WTC11 (cell line): ENCODE data around the gene ATOSB. TPM values are rescaled to one million over a fixed set of nuclear protein-coding genes. Genes with fewer than 3 reads are reported as not detected.

ENCODE experiments used
- ATAC-seq: fragments of 200-7000 bp; cut with Tn5 transposase; 2 replicates; pipeline ENCODE4 v1.10.0; 2021; ENCODE audit warnings: mild to moderate bottlenecking, moderate library complexity
- CTCF ChIA-PET: fragments of 300-600 bp; sonication (Branson Sonifier 250); formaldehyde crosslinking; loops from one replicate; lab custom pipeline; 2021; ENCODE audit warnings: antibody characterized with exemption; lab: Charles Lee
- POLR2A ChIA-PET: fragments of 350-600 bp; sonication (Branson Sonifier 250); formaldehyde crosslinking; loops from one replicate; lab custom pipeline; 2021; ENCODE audit warnings: antibody characterized with exemption; lab: Charles Lee
- DNase-seq: peaks from one replicate; pipeline ENCODE4 v3.0.0; 2021; ENCODE audit warnings: low spot score
- H3K27ac Mint-ChIP-seq: 2 replicates; pipeline ENCODE4 v1.8.0; 2021; ENCODE audit warnings: mixed read lengths
- H3K27me3 Mint-ChIP-seq: 2 replicates; pipeline ENCODE4 v1.8.0; 2021; ENCODE audit warnings: low read depth, mild to moderate bottlenecking, moderate library complexity, mixed read lengths
- H3K36me3 Mint-ChIP-seq: 2 replicates; pipeline ENCODE4 v1.8.0; 2021; ENCODE audit warnings: mixed read lengths
- H3K4me1 Mint-ChIP-seq: 2 replicates; pipeline ENCODE4 v1.8.0; 2022; ENCODE audit warnings: mixed read lengths
- H3K4me3 Mint-ChIP-seq: 2 replicates; pipeline ENCODE4 v1.8.0; 2021; ENCODE audit warnings: mild to moderate bottlenecking, moderate library complexity, mixed read lengths
- H3K9me3 Mint-ChIP-seq: 2 replicates; pipeline ENCODE4 v1.8.0; 2021; ENCODE audit warnings: mixed read lengths
- IRF2 ChIP-seq: sonication (generic); formaldehyde crosslinking; IDR thresholded peaks from 2 replicates; pipeline ENCODE4 v1.8.0; 2022; ENCODE audit warnings: low read depth, missing genetic modification reagents, borderline replicate concordance
- JUN ChIP-seq: sonication (generic); formaldehyde crosslinking; IDR thresholded peaks from 2 replicates; pipeline ENCODE4 v1.8.0; 2023; ENCODE audit warnings: mild to moderate bottlenecking, missing genetic modification reagents
- NFE2L1 ChIP-seq: sonication (generic); formaldehyde crosslinking; IDR thresholded peaks from 2 replicates; pipeline ENCODE4 v1.8.1; 2023; ENCODE audit warnings: missing genetic modification reagents
- NR1H2 ChIP-seq: sonication (generic); formaldehyde crosslinking; IDR thresholded peaks from 2 replicates; pipeline ENCODE4 v1.9.0; 2021; ENCODE audit warnings: mild to moderate bottlenecking, moderate library complexity, missing genetic modification reagents
- PRRX2 ChIP-seq: fragments of 250-450 bp; sonication (Bioruptor Pico); IDR thresholded peaks from 2 replicates; pipeline ENCODE4 v1.8.0; 2021; ENCODE audit warnings: mild to moderate bottlenecking
- RORB ChIP-seq: fragments of 250-450 bp; sonication (Bioruptor Pico); IDR thresholded peaks from 2 replicates; pipeline ENCODE4 v1.9.0; 2021; ENCODE audit warnings: mild to moderate bottlenecking
- SP1 ChIP-seq: sonication (generic); formaldehyde crosslinking; conservative IDR thresholded peaks from 2 replicates; pipeline ENCODE4 v1.8.1; 2022; ENCODE audit warnings: missing genetic modification reagents
- TEAD1 ChIP-seq: sonication (generic); formaldehyde crosslinking; IDR thresholded peaks from 2 replicates; pipeline ENCODE4 v1.8.0; 2022; ENCODE audit warnings: mild to moderate bottlenecking, missing genetic modification reagents
- TEAD4 ChIP-seq: sonication (generic); formaldehyde crosslinking; IDR thresholded peaks from 2 replicates; pipeline ENCODE4 v1.8.0; 2022; ENCODE audit warnings: mild to moderate bottlenecking, missing genetic modification reagents
- ZNF263 ChIP-seq: sonication (generic); formaldehyde crosslinking; IDR thresholded peaks from 2 replicates; pipeline ENCODE4 v1.8.1; 2022; ENCODE audit warnings: low read depth, mild to moderate bottlenecking, moderate library complexity, missing genetic modification reagents
- ZNF396 ChIP-seq: fragments of 250-450 bp; sonication (Bioruptor Pico); IDR thresholded peaks from 2 replicates; pipeline ENCODE4 v1.8.0; 2021; ENCODE audit warnings: mild to moderate bottlenecking, moderate library complexity, borderline replicate concordance
- total RNA-seq: library from RNA; stranded (reverse); gene quantifications from 3 replicates; pipeline ENCODE4 v1.2.3, GENCODE V29; 2021
- TF ChIP-seq, protein P1 (sequence below): fragments of 250-450 bp; sonication (Bioruptor Pico); IDR thresholded peaks from 2 replicates; pipeline ENCODE4 v1.9.0; 2021; ENCODE audit warnings: mild to moderate bottlenecking
- TF ChIP-seq, protein P2 (sequence below): sonication (generic); formaldehyde crosslinking; conservative IDR thresholded peaks from 2 replicates; pipeline ENCODE4 v1.8.1; 2023; ENCODE audit warnings: mild to moderate bottlenecking, low read depth, missing genetic modification reagents, moderate library complexity
- TF ChIP-seq, protein P3 (sequence below): fragments of 200-600 bp; IDR thresholded peaks from 2 replicates; pipeline ENCODE4 v1.8.0; 2022; ENCODE audit warnings: antibody characterized with exemption
- TF ChIP-seq, protein P4 (sequence below): fragments of 250-450 bp; sonication (Bioruptor Pico); IDR thresholded peaks from 2 replicates; pipeline ENCODE4 v2.1.2; 2022; ENCODE audit warnings: mild to moderate bottlenecking, moderate library complexity
- TF ChIP-seq, protein P5 (sequence below): sonication (generic); formaldehyde crosslinking; IDR thresholded peaks from 2 replicates; pipeline ENCODE4 v1.8.0; 2022; ENCODE audit warnings: mild to moderate bottlenecking, missing genetic modification reagents
- TF ChIP-seq, protein P6 (sequence below): fragments of 250-450 bp; sonication (Bioruptor Pico); IDR thresholded peaks from 2 replicates; pipeline ENCODE4 v1.9.0; 2021; ENCODE audit warnings: mild to moderate bottlenecking
- TF ChIP-seq, protein P7 (sequence below): sonication (generic); formaldehyde crosslinking; IDR thresholded peaks from 2 replicates; pipeline ENCODE4 v1.8.1; 2023; ENCODE audit warnings: mild to moderate bottlenecking, missing genetic modification reagents
- TF ChIP-seq, protein P8 (sequence below): fragments of 250-450 bp; sonication (Bioruptor Pico); conservative IDR thresholded peaks from 2 replicates; pipeline ENCODE4 v1.9.0; 2021; ENCODE audit warnings: mild to moderate bottlenecking

The ATOSB gene
- total RNA-seq, 1 experiment from 2014 or later, result 8.7 TPM

DNA sequence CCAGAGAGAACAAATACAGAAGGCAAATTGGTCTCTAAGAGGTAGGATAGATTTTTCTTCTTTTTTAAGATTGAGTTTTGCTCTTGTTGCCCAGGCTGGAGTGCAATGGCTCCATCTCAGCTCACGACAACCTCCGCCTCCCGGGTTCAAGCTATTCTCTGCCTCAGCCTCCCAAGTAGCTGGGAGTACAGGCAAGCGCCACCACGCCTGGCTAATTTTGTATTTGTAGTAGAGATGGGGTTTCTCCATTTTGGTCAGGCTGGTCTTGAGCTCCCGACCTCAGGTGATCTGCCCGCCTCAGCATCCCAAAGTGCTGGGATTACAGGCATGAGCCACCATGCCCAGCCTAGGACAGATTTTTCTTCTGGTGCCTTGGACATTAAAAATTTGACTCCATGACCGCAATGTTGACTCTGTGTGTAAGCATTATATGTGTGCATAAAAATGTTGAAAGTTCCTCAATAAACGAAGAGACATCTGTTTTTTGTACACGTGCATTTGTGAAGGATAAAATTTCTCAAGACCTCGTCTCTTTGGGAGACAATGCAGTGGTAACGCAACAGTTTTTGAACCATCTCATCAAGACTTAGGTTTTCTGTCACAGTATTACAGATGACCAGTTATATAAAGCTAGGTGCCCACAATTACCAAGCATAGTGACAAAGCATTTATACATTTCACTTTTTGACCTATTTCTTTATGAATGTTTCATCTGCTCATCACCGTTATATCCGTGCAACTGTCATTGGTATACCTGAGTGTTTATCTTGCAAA lies 60.6 kb downstream of the ATOSB start:
- ATAC-seq (no peak), DNase-seq (no peak)
- CTCF ChIA-PET, result interaction anchor here (1.0 kb wide), 1 partner anchor 156 kb away, joined by 5 read pairs; no protein-coding TSS in a partner anchor
- no peak overlapping the region for H3K4me3 Mint-ChIP-seq
- H3K9me3 Mint-ChIP-seq, result no peaks in the 10 kb centered on the region; the same call in 1 of the 2 replicates
- H3K36me3 Mint-ChIP-seq, result peaks cover 76% of the 10 kb centered on the region
- POLR2A ChIA-PET, result interaction anchor here (0.7 kb wide), 1 partner anchor 16 kb away, joined by 3 read pairs; no protein-coding TSS in a partner anchor
- peaks cover 3% of the 10 kb centered on the region; the same call in 1 of the 2 replicates for H3K4me1 Mint-ChIP-seq
- TF ChIP-seq, protein P1, sequence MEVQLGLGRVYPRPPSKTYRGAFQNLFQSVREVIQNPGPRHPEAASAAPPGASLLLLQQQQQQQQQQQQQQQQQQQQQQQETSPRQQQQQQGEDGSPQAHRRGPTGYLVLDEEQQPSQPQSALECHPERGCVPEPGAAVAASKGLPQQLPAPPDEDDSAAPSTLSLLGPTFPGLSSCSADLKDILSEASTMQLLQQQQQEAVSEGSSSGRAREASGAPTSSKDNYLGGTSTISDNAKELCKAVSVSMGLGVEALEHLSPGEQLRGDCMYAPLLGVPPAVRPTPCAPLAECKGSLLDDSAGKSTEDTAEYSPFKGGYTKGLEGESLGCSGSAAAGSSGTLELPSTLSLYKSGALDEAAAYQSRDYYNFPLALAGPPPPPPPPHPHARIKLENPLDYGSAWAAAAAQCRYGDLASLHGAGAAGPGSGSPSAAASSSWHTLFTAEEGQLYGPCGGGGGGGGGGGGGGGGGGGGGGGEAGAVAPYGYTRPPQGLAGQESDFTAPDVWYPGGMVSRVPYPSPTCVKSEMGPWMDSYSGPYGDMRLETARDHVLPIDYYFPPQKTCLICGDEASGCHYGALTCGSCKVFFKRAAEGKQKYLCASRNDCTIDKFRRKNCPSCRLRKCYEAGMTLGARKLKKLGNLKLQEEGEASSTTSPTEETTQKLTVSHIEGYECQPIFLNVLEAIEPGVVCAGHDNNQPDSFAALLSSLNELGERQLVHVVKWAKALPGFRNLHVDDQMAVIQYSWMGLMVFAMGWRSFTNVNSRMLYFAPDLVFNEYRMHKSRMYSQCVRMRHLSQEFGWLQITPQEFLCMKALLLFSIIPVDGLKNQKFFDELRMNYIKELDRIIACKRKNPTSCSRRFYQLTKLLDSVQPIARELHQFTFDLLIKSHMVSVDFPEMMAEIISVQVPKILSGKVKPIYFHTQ (CRISPR knock-in tag), result peak; percentile 4; the same call in 1 of the 2 replicates
- no peak for TF ChIP-seq TEAD1 (CRISPR knock-in tag)
- peak overlapping the region; percentile 18; the same call in 1 of the 2 replicates for H3K27ac Mint-ChIP-seq
- H3K27me3 Mint-ChIP-seq, result no peaks in the 10 kb centered on the region

DNA sequence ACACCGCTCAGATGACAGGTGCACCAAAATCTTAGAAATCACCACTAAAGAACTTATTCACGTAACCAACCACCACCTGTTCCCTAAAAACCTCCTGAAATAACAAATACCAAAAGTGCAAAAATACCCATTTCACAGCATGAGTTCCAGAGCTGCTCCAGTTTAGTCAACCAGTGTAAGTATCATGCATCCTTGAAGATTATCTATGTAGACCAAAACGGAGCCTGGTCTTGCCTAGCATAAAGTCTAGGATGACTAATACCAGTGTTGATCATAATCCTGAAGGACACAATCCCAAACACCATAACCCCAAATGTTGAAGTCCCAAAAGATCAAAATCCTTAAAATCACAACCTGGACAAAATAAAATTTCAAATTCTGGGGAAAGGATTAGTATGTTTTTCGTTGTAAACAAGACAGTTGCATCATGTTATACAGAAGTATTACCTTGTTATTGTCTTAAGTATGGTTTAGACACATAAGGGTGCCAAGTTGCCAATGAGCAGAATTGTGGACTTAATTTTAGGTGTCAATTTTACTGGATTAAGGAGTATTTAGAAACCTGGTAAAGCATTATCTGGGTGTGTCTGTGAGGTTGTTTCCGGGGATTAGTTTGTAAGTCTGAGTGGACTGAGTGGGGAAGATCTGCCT lies 61.4 kb downstream of the ATOSB start:
- ChIA-PET POLR2A (no interaction called here), CTCF (interaction anchor here (0.8 to 1.0 kb wide), 2 partner anchors 61 to 155 kb away, joined by 3 to 5 read pairs; no protein-coding TSS in a partner anchor)
- Mint-ChIP-seq H3K9me3 (no peaks in the 10 kb centered on the region; the same call in 1 of the 2 replicates), H3K36me3 (peaks cover 72% of the 10 kb centered on the region), H3K4me3 (no peak overlapping the region), H3K27ac (peak overlapping the region; percentile 18; the same call in 1 of the 2 replicates), H3K4me1 (peaks cover 3% of the 10 kb centered on the region; the same call in 1 of the 2 replicates), H3K27me3 (no peaks in the 10 kb centered on the region)
- ATAC-seq, result no peak
- DNase-seq, result no peak
- TF ChIP-seq, protein P2, sequence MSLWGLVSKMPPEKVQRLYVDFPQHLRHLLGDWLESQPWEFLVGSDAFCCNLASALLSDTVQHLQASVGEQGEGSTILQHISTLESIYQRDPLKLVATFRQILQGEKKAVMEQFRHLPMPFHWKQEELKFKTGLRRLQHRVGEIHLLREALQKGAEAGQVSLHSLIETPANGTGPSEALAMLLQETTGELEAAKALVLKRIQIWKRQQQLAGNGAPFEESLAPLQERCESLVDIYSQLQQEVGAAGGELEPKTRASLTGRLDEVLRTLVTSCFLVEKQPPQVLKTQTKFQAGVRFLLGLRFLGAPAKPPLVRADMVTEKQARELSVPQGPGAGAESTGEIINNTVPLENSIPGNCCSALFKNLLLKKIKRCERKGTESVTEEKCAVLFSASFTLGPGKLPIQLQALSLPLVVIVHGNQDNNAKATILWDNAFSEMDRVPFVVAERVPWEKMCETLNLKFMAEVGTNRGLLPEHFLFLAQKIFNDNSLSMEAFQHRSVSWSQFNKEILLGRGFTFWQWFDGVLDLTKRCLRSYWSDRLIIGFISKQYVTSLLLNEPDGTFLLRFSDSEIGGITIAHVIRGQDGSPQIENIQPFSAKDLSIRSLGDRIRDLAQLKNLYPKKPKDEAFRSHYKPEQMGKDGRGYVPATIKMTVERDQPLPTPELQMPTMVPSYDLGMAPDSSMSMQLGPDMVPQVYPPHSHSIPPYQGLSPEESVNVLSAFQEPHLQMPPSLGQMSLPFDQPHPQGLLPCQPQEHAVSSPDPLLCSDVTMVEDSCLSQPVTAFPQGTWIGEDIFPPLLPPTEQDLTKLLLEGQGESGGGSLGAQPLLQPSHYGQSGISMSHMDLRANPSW, result no peak
- no peak for TF ChIP-seq JUN (CRISPR knock-in tag)
- no peak for TF ChIP-seq SP1
- TF ChIP-seq, protein P3, sequence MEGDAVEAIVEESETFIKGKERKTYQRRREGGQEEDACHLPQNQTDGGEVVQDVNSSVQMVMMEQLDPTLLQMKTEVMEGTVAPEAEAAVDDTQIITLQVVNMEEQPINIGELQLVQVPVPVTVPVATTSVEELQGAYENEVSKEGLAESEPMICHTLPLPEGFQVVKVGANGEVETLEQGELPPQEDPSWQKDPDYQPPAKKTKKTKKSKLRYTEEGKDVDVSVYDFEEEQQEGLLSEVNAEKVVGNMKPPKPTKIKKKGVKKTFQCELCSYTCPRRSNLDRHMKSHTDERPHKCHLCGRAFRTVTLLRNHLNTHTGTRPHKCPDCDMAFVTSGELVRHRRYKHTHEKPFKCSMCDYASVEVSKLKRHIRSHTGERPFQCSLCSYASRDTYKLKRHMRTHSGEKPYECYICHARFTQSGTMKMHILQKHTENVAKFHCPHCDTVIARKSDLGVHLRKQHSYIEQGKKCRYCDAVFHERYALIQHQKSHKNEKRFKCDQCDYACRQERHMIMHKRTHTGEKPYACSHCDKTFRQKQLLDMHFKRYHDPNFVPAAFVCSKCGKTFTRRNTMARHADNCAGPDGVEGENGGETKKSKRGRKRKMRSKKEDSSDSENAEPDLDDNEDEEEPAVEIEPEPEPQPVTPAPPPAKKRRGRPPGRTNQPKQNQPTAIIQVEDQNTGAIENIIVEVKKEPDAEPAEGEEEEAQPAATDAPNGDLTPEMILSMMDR, result no peak
- TF ChIP-seq, protein P4, sequence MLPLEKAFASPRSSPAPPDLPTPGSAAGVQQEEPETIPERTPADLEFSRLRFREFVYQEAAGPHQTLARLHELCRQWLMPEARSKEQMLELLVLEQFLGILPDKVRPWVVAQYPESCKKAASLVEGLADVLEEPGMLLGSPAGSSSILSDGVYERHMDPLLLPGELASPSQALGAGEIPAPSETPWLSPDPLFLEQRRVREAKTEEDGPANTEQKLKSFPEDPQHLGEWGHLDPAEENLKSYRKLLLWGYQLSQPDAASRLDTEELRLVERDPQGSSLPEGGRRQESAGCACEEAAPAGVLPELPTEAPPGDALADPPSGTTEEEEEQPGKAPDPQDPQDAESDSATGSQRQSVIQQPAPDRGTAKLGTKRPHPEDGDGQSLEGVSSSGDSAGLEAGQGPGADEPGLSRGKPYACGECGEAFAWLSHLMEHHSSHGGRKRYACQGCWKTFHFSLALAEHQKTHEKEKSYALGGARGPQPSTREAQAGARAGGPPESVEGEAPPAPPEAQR (CRISPR knock-in tag), result no peak
- TF ChIP-seq ZNF396 (CRISPR knock-in tag), result no peak
- TF ChIP-seq, protein P5, sequence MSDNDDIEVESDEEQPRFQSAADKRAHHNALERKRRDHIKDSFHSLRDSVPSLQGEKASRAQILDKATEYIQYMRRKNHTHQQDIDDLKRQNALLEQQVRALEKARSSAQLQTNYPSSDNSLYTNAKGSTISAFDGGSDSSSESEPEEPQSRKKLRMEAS (CRISPR knock-in tag), result no peak
- TF ChIP-seq, protein P6, sequence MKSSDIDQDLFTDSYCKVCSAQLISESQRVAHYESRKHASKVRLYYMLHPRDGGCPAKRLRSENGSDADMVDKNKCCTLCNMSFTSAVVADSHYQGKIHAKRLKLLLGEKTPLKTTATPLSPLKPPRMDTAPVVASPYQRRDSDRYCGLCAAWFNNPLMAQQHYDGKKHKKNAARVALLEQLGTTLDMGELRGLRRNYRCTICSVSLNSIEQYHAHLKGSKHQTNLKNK (CRISPR knock-in tag), result no peak
- TF ChIP-seq RORB (CRISPR knock-in tag), result no peak
- no peak for TF ChIP-seq ZNF263
- no peak for TF ChIP-seq TEAD1 (CRISPR knock-in tag)
- TF ChIP-seq, protein P7, sequence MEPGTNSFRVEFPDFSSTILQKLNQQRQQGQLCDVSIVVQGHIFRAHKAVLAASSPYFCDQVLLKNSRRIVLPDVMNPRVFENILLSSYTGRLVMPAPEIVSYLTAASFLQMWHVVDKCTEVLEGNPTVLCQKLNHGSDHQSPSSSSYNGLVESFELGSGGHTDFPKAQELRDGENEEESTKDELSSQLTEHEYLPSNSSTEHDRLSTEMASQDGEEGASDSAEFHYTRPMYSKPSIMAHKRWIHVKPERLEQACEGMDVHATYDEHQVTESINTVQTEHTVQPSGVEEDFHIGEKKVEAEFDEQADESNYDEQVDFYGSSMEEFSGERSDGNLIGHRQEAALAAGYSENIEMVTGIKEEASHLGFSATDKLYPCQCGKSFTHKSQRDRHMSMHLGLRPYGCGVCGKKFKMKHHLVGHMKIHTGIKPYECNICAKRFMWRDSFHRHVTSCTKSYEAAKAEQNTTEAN (CRISPR knock-in tag), result no peak
- TF ChIP-seq, protein P8, sequence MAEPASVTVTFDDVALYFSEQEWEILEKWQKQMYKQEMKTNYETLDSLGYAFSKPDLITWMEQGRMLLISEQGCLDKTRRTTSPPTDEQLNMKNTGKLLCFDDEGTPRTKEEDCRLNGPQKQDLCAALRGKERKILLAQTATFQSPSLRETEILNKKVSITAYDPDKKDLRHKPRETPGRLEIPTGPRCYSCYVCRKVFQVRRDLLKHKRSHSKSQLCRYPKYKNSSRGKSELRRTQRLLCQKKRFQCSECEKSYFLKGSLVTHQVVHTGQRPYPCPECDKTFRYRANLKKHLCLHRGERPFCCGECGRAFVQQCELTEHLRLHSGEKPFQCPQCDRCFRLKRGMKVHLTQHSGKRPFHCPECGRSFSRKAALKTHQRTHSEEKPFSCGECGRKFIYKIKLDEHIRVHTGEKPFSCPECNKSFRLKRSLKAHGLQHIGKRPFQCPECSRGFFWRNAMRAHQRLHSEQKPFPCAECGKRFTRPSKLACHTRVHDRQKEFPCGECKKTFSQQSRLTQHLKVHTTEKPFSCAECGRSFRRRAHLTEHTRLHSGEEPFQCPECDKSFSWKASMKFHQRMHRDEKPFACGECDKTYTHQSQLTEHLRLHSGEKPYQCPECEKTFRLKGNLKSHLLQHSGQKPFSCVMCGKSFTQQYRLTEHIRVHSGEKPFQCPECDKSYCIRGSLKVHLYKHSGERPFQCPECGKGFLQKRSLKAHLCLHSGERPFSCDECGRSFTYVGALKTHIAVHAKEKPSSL (CRISPR knock-in tag), result no peak
- no peak for TF ChIP-seq PRRX2 (CRISPR knock-in tag)
- TF ChIP-seq TEAD4 (CRISPR knock-in tag), result no peak
- TF ChIP-seq IRF2, result no peak
- TF ChIP-seq NR1H2 (CRISPR knock-in tag), result no peak
- TF ChIP-seq NFE2L1 (CRISPR knock-in tag), result no peak
